22Rv1 (cell line): ENCODE data around the gene CD2AP.
A peak's percentile ranks its signal among the peaks of the same experiment; 100 is the strongest.

Source experiments
- H3K27ac ChIP-seq: fragments of 450-650 bp; 2 replicates; pipeline ENCODE4 v1.5.1; 2017
- ZFX ChIP-seq: fragments of 450-650 bp; IDR thresholded peaks from 2 replicates; pipeline ENCODE4 v1.6.1; 2017; ENCODE audit warnings: antibody characterized with exemption, borderline replicate concordance
- TF ChIP-seq, protein P1 (sequence below): fragments of 450-650 bp; IDR thresholded peaks from 2 replicates; pipeline ENCODE4 v1.5.1; 2017; ENCODE audit warnings: mild to moderate bottlenecking

The CD2AP gene

DNA sequence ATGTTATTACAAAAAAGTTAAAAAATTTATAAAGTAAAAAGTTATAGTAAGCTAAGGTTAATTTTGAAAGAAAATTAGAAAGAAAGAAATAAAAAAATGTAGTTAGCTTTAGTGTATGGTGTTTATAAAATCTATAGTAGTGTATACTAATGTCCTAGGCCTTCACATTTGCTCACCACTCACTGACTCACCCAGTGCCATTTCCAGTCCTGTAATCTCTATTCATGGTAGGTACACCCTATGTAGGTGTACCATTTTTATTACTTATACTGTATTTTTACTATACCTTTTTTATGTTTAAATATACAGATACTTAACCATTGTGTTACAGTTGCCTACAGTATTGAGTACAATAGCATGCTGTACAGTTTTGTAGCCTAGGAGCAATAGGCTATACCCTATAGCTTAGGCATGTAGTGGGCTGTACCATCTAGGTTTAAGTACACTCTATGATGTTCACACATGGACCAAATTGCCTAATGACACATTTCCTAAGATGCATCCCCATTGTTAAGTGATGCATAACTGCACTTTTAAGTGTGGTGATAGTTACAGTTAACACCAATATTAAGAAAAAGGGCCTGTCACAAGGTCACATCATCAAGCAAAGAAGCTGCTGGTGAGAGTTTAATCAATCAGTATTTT is 8.0 kb downstream of the CD2AP start:
- no peak for TF ChIP-seq ZFX
- TF ChIP-seq, protein P1, sequence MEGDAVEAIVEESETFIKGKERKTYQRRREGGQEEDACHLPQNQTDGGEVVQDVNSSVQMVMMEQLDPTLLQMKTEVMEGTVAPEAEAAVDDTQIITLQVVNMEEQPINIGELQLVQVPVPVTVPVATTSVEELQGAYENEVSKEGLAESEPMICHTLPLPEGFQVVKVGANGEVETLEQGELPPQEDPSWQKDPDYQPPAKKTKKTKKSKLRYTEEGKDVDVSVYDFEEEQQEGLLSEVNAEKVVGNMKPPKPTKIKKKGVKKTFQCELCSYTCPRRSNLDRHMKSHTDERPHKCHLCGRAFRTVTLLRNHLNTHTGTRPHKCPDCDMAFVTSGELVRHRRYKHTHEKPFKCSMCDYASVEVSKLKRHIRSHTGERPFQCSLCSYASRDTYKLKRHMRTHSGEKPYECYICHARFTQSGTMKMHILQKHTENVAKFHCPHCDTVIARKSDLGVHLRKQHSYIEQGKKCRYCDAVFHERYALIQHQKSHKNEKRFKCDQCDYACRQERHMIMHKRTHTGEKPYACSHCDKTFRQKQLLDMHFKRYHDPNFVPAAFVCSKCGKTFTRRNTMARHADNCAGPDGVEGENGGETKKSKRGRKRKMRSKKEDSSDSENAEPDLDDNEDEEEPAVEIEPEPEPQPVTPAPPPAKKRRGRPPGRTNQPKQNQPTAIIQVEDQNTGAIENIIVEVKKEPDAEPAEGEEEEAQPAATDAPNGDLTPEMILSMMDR: no peak
- peak overlapping the region; percentile 76 for H3K27ac ChIP-seq

DNA sequence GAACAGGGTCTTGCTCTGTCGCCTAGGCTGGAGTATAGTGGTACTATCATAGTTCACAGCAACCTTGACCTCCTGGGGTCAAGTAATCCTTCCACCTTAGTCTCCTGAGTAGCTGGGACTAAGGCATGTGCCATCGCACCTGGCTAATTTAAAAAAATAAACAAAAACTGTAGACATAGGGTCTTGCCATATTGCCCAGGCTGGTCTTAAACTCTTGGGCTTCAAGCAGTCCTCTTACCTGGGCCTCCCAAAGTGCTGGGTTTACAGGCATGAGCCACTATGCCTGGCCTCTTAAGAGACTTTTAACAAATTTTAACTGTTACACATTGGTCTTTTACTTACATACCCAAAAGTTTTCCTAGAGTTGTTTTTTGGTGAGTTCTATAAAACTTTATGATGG is 12.4 kb downstream of the CD2AP start:
- no peak for TF ChIP-seq ZFX
- TF ChIP-seq, protein P1: no peak
- no peak overlapping the region; the same call in 1 of the 2 replicates for H3K27ac ChIP-seq

DNA sequence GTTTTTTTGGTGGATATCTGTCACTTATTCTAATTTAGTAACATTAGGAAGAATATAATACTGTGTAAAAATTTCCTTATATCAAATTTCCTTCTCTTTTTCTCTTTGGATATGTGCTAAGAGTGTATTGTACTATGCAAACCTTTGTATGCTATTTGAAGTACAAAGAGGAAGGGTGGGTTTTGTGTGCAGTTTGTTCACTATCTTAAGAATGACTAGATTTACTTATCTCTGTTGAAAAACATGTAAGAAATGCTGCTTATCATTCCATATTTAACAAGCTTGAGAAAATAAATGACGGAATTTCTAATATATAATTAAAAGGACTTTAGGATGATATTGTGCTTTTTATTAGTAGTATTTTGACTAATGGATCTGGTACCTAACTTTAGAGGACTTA is 13.1 kb downstream of the CD2AP start:
- TF ChIP-seq, protein P1: no peak
- no peak for TF ChIP-seq ZFX
- no peak overlapping the region for H3K27ac ChIP-seq

DNA sequence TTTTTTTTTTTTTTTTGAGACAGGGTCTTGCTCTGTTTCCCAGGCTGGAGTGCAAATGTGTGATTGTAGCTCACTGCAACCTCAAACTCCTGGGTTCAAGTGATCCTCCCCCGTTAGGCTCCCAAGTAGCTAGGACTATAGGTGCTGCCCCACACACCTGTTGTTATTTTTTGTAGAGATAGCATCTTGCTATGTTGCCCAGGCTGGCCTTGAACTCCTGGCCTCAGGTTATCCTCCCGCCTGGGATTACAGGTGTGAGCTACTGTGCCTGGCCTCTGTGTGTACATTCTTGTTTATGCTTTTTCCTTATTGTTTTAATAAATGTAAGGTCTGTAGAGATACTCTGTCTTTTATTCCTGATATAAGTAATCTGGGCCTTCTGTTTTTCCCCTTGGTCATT is 14.8 kb downstream of the CD2AP start:
- TF ChIP-seq, protein P1: no peak
- TF ChIP-seq ZFX: no peak
- H3K27ac ChIP-seq: no peak overlapping the region

DNA sequence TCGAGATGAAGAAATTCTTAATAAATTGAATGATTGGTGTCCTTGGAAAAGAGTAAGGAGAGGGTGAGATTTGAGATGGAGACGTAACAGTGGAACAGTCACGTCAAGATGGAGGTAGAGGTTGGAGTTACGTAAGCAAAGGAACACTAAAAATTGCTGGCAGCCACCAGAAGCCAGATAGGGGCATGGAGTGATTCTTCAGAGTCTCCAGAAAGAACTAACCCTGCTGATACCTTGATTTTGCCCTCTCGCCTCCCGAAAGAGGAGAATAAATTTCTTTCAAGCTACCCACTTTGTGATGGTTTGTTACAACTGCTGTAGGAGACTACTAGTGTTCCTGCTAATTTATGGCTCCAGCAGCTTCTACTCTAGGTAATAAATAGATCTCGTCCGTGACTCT is 17.6 kb downstream of the CD2AP start:
- TF ChIP-seq, protein P1: no peak
- TF ChIP-seq ZFX: no peak
- no peak overlapping the region for H3K27ac ChIP-seq

DNA sequence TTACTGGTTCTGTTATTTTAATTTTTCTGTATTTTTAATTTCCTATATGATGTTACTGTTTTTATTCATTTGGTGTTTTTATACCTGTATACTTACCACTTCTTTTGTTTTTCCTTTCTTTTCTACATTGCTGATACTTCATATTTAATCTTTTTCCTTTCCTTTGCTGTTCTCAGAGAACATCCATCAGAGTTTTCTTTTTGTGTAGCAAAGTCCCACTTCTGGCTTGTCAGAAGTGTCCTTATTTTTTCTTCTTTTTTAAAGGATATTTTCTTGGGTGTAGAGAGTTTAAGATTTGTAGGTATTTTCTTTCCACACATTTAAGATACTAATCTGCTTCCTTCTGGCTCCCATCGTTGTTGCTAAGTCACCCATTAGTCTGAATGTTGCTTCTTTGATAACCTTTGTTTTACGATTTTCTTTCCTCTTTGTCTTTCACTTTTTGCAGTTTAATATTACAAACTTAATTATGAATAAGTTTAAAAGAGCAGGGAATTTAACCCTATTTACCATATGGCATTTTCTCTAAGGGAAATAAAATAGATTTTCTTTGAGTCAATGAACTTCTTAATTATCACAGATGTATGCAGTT is 18.5 kb downstream of the CD2AP start:
- no peak overlapping the region for H3K27ac ChIP-seq
- TF ChIP-seq ZFX: no peak
- TF ChIP-seq, protein P1: no peak

DNA sequence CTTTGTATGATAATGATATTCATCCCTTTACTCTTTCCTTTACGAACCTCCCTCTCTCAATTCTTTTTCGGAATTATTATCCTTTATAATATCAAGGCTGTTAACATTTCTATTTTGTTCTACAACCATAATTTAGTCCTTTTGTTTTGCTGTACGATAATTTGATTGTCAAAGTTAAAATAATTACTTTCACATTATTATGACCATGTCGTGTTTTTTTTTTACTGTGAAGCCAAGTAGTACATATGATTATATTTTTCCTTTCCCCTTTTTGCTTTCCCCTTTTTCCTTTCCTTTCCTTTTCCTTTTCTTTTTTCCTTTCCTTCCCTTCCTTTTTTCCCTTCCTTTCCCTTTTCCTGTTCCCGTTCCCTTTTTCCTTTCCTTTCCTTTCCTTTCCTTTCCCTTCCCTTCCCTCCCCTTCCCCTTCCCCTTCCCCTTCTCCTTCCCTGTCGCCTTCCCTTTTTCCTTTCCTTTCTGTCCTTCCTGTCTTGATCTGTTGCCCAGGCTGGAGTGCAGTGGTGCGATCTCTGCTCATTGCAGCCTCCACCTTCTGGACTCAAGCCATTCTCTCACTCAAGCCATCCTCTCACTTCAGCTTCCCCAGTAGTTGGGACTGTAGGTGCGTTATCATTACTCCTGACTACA is 19.5 kb downstream of the CD2AP start:
- H3K27ac ChIP-seq: no peak overlapping the region
- no peak for TF ChIP-seq ZFX
- TF ChIP-seq, protein P1: no peak
